H7 (cell line): ENCODE data around the gene CCNT2. TPM values are rescaled to one million over a fixed set of nuclear protein-coding genes. Genes with fewer than 3 reads are reported as not detected.
"Not testable (repeated sequence)": the region's sequence is repeated elsewhere in the genome, so short reads cannot be mapped to it uniquely, and the experiment has no call there.

Source experiments
- DNase-seq: peaks from one replicate; pipeline ENCODE4 v3.0.0; 2012
- H3K27me3 ChIP-seq: 2 replicates; pipeline ENCODE4 v1.6.0; 2011; ENCODE audit warnings: mild to moderate bottlenecking, low read length; ENCODE audit not compliant: control insufficient read depth, insufficient read depth
- H3K36me3 ChIP-seq: replicated peaks from 2 replicates; pipeline ENCODE4 v1.5.1; 2011; ENCODE audit warnings: low read length; ENCODE audit not compliant: control insufficient read depth, insufficient read depth
- H3K4me3 ChIP-seq: 2 replicates; pipeline ENCODE4 v1.5.1; 2011; ENCODE audit warnings: low read depth, mild to moderate bottlenecking, control low read depth, low read length, moderate library complexity; ENCODE audit not compliant: insufficient read depth
- total RNA-seq: library from RNA; depleted of rRNA; stranded (reverse); fragments of >200 nt; shearing (Covaris generic); gene quantifications from 2 replicates; pipeline ENCODE4 v1.2.3, GENCODE V29; 2014; rRNA removed

CCNT2 gene
- total RNA-seq, 1 experiment from 2014 or later: 30.1 TPM

GRCh38 chr2:134976074-134976702 lies 57.6 kb downstream of the CCNT2 start:
- DNase-seq: no peak
- Histone ChIP-seq H3K4me3 (no peak overlapping the region), H3K27me3 (no peaks in the 10 kb centered on the region), H3K36me3 (no peaks in the 10 kb centered on the region)

- not testable (repeated sequence) for H3K4me3 ChIP-seq, H3K36me3 ChIP-seq, DNase-seq, H3K27me3 ChIP-seq
These were observed 58.5 kb downstream of the CCNT2 start for GRCh38 chr2:134977104-134977503.

GRCh38 chr2:134979221-134979620 lies 60.6 kb downstream of the CCNT2 start:
- Histone ChIP-seq H3K4me3 (no peak overlapping the region), H3K27me3 (no peaks in the 10 kb centered on the region), H3K36me3 (no peaks in the 10 kb centered on the region)
- no peak for DNase-seq

GRCh38 chr2:134980639-134981038 lies 62.0 kb downstream of the CCNT2 start:
- no peaks in the 10 kb centered on the region for H3K36me3 ChIP-seq
- H3K4me3 ChIP-seq: no peak overlapping the region
- no peaks in the 10 kb centered on the region for H3K27me3 ChIP-seq
- no peak for DNase-seq

GRCh38 chr2:134982603-134983002 lies 64.0 kb downstream of the CCNT2 start:
- no peaks in the 10 kb centered on the region for H3K27me3 ChIP-seq
- H3K36me3 ChIP-seq: no peaks in the 10 kb centered on the region
- DNase-seq: no peak
- no peak overlapping the region for H3K4me3 ChIP-seq

GRCh38 chr2:134985061-134985460 lies 66.4 kb downstream of the CCNT2 start:
- DNase-seq: no peak
- no peaks in the 10 kb centered on the region for H3K36me3 ChIP-seq
- H3K4me3 ChIP-seq: no peak overlapping the region
- H3K27me3 ChIP-seq: no peaks in the 10 kb centered on the region

GRCh38 chr2:134988994-134989605 lies 70.5 kb downstream of the CCNT2 start:
- Histone ChIP-seq H3K36me3 (no peaks in the 10 kb centered on the region), H3K27me3 (no peaks in the 10 kb centered on the region), H3K4me3 (no peak overlapping the region)
- DNase-seq: peak; percentile 39

GRCh38 chr2:134999521-134999920 lies 80.9 kb downstream of the CCNT2 start:
- no peaks in the 10 kb centered on the region for H3K36me3 ChIP-seq
- no peak for DNase-seq
- H3K4me3 ChIP-seq: no peak overlapping the region
- no peaks in the 10 kb centered on the region; the same call in 1 of the 2 replicates for H3K27me3 ChIP-seq

GRCh38 chr2:135002836-135003235 lies 84.2 kb downstream of the CCNT2 start:
- no peak for DNase-seq
- H3K36me3 ChIP-seq: no peaks in the 10 kb centered on the region

GRCh38 chr2:135004005-135004746 lies 85.6 kb downstream of the CCNT2 start:
- no peaks in the 10 kb centered on the region for H3K36me3 ChIP-seq
- H3K4me3 ChIP-seq: no peak overlapping the region
- no peaks in the 10 kb centered on the region; the same call in 1 of the 2 replicates for H3K27me3 ChIP-seq
- DNase-seq: peak; percentile 80

More at GRCh38 chr2:135002836-135003235, 84.2 kb downstream of the CCNT2 start:
- Histone ChIP-seq H3K27me3 (no peaks in the 10 kb centered on the region; the same call in 1 of the 2 replicates), H3K4me3 (no peak overlapping the region)

GRCh38 chr2:135005753-135006152 lies 87.1 kb downstream of the CCNT2 start:
- peak; percentile 52 for DNase-seq
- no peaks in the 10 kb centered on the region; the same call in 1 of the 2 replicates for H3K27me3 ChIP-seq
- no peak overlapping the region for H3K4me3 ChIP-seq
- H3K36me3 ChIP-seq: no peaks in the 10 kb centered on the region

Other genes starting within 250 kb of the CCNT2 start
- 0.14 and 0.26 TPM in 2 replicates for gene TMEM163, start 199.8 kb upstream of the CCNT2 start, total RNA-seq
- gene ACMSD, start 80.2 kb upstream of the CCNT2 start, total RNA-seq: not detected in 2 replicates
- gene MAP3K19, start 128.6 kb downstream of the CCNT2 start, total RNA-seq: not detected in 2 replicates
- gene RAB3GAP1, start 133.5 kb downstream of the CCNT2 start, total RNA-seq: 29.7 and 42.7 TPM in 2 replicates